ENCODE results near the gene TNFRSF25. TPM values are rescaled to one million over a fixed set of nuclear protein-coding genes. Genes with fewer than 3 reads are reported as not detected.

Gene TNFRSF25
- total and polyA plus RNA-seq, 4 donors, result 4.9 to 19.8 (median 11.7) TPM

GRCh38 chr1:6511056-6511455 lies 45.1 kb upstream of the TNFRSF25 start:
- 78 to 92% methylated on average over 6 of the region's 6 CpGs for WGBS, 2 donors
- Histone ChIP-seq H3K4me1 (ENCODE audit: control insufficient read depth in 5 of 5, insufficient read depth in 5 of 5, low read length in 5 of 5) (no peaks in the 10 kb centered on the region), H3K4me3 (no peak overlapping the region), H3K36me3 (ENCODE audit: control insufficient read depth in 4 of 4, insufficient read depth in 4 of 4, low read length in 4 of 4) (no peaks in the 10 kb centered on the region), H3K9me3 (ENCODE audit: control insufficient read depth in 4 of 4, insufficient read depth in 3 of 4, low read length in 3 of 4) (no peaks in the 10 kb centered on the region), H3K9ac (ENCODE audit: insufficient read depth in 1 of 2, low read length in 2 of 2) (no peak overlapping the region), H3K27me3 (ENCODE audit: control insufficient read depth in 3 of 3, insufficient read depth in 3 of 3, low read length in 2 of 3) (no peaks in the 10 kb centered on the region), H3K27ac (ENCODE audit: low read depth in 1 of 2, low read length in 1 of 2) (no peak overlapping the region)
- TF ChIP-seq CTCF (IDR thresholded peaks at IDR 0.05; ENCODE audit: control extremely low read depth, extremely low read depth), result no peak
- DNase-seq (no peak), ATAC-seq (ENCODE audit: insufficient read depth, low FRiP score) (no peak)

GRCh38 chr1:6510493-6510892 lies 44.5 kb upstream of the TNFRSF25 start:
- H3K27ac ChIP-seq (ENCODE audit: low read depth in 1 of 2, low read length in 1 of 2), result no peak overlapping the region
- ATAC-seq (ENCODE audit: insufficient read depth, low FRiP score), result no peak
- no peaks in the 10 kb centered on the region for H3K4me1 ChIP-seq (ENCODE audit: control insufficient read depth in 5 of 5, insufficient read depth in 5 of 5, low read length in 5 of 5)
- no peaks in the 10 kb centered on the region for H3K36me3 ChIP-seq (ENCODE audit: control insufficient read depth in 4 of 4, insufficient read depth in 4 of 4, low read length in 4 of 4)
- TF ChIP-seq CTCF (IDR thresholded peaks at IDR 0.05; ENCODE audit: control extremely low read depth, extremely low read depth), result no peak
- no peak for DNase-seq
- no peaks in the 10 kb centered on the region for H3K27me3 ChIP-seq (ENCODE audit: control insufficient read depth in 3 of 3, insufficient read depth in 3 of 3, low read length in 2 of 3)
- H3K9ac ChIP-seq (ENCODE audit: insufficient read depth in 1 of 2, low read length in 2 of 2), result no peak overlapping the region
- no peaks in the 10 kb centered on the region for H3K9me3 ChIP-seq (ENCODE audit: control insufficient read depth in 4 of 4, insufficient read depth in 3 of 4, low read length in 3 of 4)
- WGBS, 2 donors, result 82 to 91% methylated on average over 6 of the region's 6 CpGs
- no peak overlapping the region for H3K4me3 ChIP-seq

DNA sequence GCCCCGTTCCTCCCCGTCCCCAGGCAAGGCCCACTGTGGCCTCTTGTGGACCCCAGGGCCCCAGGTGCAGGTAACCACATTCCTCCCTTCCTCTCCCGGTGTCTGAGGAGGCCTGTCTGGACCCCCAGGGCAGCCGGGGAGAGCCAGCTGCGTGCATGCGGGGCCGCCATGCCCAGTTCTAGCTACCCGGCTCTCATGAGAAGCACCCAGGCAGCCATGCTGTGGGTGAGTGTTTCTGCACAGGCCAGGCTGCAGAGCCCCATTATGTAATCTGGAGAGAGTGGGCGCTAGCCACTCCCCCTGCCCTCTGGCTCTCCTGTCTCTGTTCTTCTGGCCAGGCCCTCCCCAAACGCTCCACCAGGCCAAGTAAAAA lies 43.9 kb upstream of the TNFRSF25 start:
- ATAC-seq (ENCODE audit: insufficient read depth, low FRiP score), result no peak

More for the DNA sequence above, 43.9 kb upstream of the TNFRSF25 start:
- no peak overlapping the region for H3K27ac ChIP-seq (ENCODE audit: low read depth in 1 of 2, low read length in 1 of 2)
- H3K9ac ChIP-seq (ENCODE audit: insufficient read depth in 1 of 2, low read length in 2 of 2), result no peak overlapping the region
- no peaks in the 10 kb centered on the region for H3K27me3 ChIP-seq (ENCODE audit: control insufficient read depth in 3 of 3, insufficient read depth in 3 of 3, low read length in 2 of 3)
- DNase-seq, result no peak
- no peak for TF ChIP-seq CTCF (IDR thresholded peaks at IDR 0.05; ENCODE audit: control extremely low read depth, extremely low read depth)
- WGBS, 2 donors, result 61 to 72% methylated on average over 6 to 10 of the region's 10 CpGs
- no peak overlapping the region for H3K4me3 ChIP-seq
- no peaks in the 10 kb centered on the region for H3K36me3 ChIP-seq (ENCODE audit: control insufficient read depth in 4 of 4, insufficient read depth in 4 of 4, low read length in 4 of 4)
- H3K4me1 ChIP-seq (ENCODE audit: control insufficient read depth in 5 of 5, insufficient read depth in 5 of 5, low read length in 5 of 5), result no peaks in the 10 kb centered on the region
- no peaks in the 10 kb centered on the region for H3K9me3 ChIP-seq (ENCODE audit: control insufficient read depth in 4 of 4, insufficient read depth in 3 of 4, low read length in 3 of 4)
